Pancreas (tissue), 10 donors: Measurements from ENCODE around the gene ITGA8. TPM values are rescaled to one million over a fixed set of nuclear protein-coding genes. Genes with fewer than 3 reads are reported as not detected.
"Not testable (repeated sequence)": the region's sequence is repeated elsewhere in the genome, so short reads cannot be mapped to it uniquely, and the experiment has no call there.

Source experiments
- ATAC-seq, 4 donors: fragments of 200-7000 bp; cut with Tn5 transposase; one replicate each; pipeline versions ENCODE4 v1.8.0 to v1.9.1; 2020; ENCODE audit warnings: mild to moderate bottlenecking in 4 of 4, moderate library complexity in 4 of 4
- DNase-seq, 6 donors: peaks; one replicate each; pipeline ENCODE4 v3.0.0-alpha.2; 2020
- FAIRE-seq: peaks from 2 replicates; lab custom pipeline; 2012; peaks lifted over from hg19 to GRCh38; lab: Jason Lieb, UNC
- H3K27ac ChIP-seq, 4 donors: fragments of 200-600 bp; sonication (generic); 1 replicate in 3 of 4; 2 replicates in 1 of 4; pipeline versions ENCODE4 v1.5.0 to v1.8.0; 2020
- H3K27me3 ChIP-seq, 4 donors: fragments of 200-600 bp; one replicate each; pipeline ENCODE4 v1.8.0; 2021
- H3K36me3 ChIP-seq, 3 donors: fragments of 200-600 bp; sonication (generic) in 1 of 3; one replicate each; pipeline versions ENCODE4 v1.5.0 to v1.8.0; 2020 to 2021
- H3K4me1 ChIP-seq, 3 donors: fragments of 200-600 bp; one replicate each; pipeline ENCODE4 v1.8.0; 2021
- H3K4me3 ChIP-seq, 4 donors: fragments of 200-600 bp; sonication (generic) in 2 of 4; one replicate each; pipeline versions ENCODE4 v1.5.0 to v1.8.0; 2020 to 2021
- H3K9me3 ChIP-seq, 4 donors: fragments of 200-600 bp; one replicate each; pipeline ENCODE4 v1.8.0; 2021
- CTCF ChIP-seq, 4 donors: fragments of 200-600 bp; sonication (generic) in 3 of 4; IDR thresholded peaks; one replicate each; pipeline versions ENCODE4 v1.5.0 to v1.8.0; 2021; ENCODE audit warnings: antibody characterized with exemption in 4 of 4
- WGBS, 2 donors: extraction: QIAGEN DNeasy Blood & Tissue Kit; methylation state at CpG; one replicate each; pipeline ENCODE4 v1.1.7; 2013; 5-methylcytosine and 5-hydroxymethylcytosine counted together
- intact Hi-C, 3 donors: fragments of 100-400 bp; cut with DNase I; formaldehyde crosslinking; loops; one replicate each; pipeline versions ENCODE4 v1.11.1 to v1.14.2; 2022
- polyA plus RNA-seq, 2 donors: library from polyadenylated mRNA; stranded (reverse); fragments of 200-250 nt; gene quantifications; one replicate each; pipeline ENCODE4 v1.2.3, GENCODE V29; 2013
- total RNA-seq, 6 donors: library from RNA; stranded (reverse); fragmentation: NEBNext Ultra II Directional in 4 of 6; extraction: Animal tissue kit (Norgen Biotek cat#: 25700) in 4 of 6; gene quantifications; one replicate each; pipeline versions ENCODE4 v1.2.1 to v1.2.4, GENCODE V29; 2021 to 2023
- donor health status: healthy with polysubstance abuse.
- donor health status: DM: no; HTN: no; CAD: no; lungs with moderate emphysema.
- donor health status: DM: no; HTN: no; CAD: no.
- donor health status: control.
- donor health status: control.
- donor health status: Bipolar disorder and iron deficiency.
- donor health status: DM: yes; HTN: yes; CAD: no.
- donor health status: DM: no; HTN: no; CAD: no.
- donor health status: DM: no; HTN: no; CAD: no.
- donor health status: DM: yes; HTN: yes; CAD: no.

Gene ITGA8
- total and polyA plus RNA-seq, 8 donors = 0.12 to 1.1 (median 0.52) TPM

GRCh38 chr10:15543994-15544393 lies 175.7 kb downstream of the ITGA8 start:
- no peak for TF ChIP-seq CTCF (IDR thresholded peaks at IDR 0.05)
- no peak overlapping the region for H3K4me3 ChIP-seq
- H3K27me3 ChIP-seq = no peaks in the 10 kb centered on the region
- WGBS, 2 donors = 88 to 95% methylated on average over 1 of the region's 1 CpG
- H3K27ac ChIP-seq = no peak overlapping the region
- H3K36me3 ChIP-seq = no peaks in the 10 kb centered on the region
- no peaks in the 10 kb centered on the region for H3K9me3 ChIP-seq
- FAIRE-seq = no peak
- DNase-seq = no peak
- ATAC-seq = no peak
- H3K4me1 ChIP-seq = no peaks in the 10 kb centered on the region
- intact Hi-C loops = no loop called here

- Histone ChIP-seq H3K36me3 (no peaks in the 10 kb centered on the region), H3K4me1 (no peaks in the 10 kb centered on the region), H3K9me3 (no peaks in the 10 kb centered on the region), H3K27ac (no peak overlapping the region), H3K27me3 (no peaks in the 10 kb centered on the region), H3K4me3 (no peak overlapping the region)
- TF ChIP-seq CTCF (IDR thresholded peaks at IDR 0.05) = no peak
- DNase-seq (no peak), ATAC-seq (no peak), FAIRE-seq (no peak)
- WGBS, 2 donors = 81% methylated on average over 3 of the region's 3 CpGs
- intact Hi-C loops = no loop called here
These were observed 176.9 kb downstream of the ITGA8 start for GRCh38 chr10:15542817-15543216.

GRCh38 chr10:15541376-15541775 lies 178.3 kb downstream of the ITGA8 start:
- DNase-seq = no peak
- intact Hi-C loops = no loop called here

GRCh38 chr10:15540727-15541126 lies 179.0 kb downstream of the ITGA8 start:
- ATAC-seq = no peak
- Histone ChIP-seq H3K9me3 (no peaks in the 10 kb centered on the region), H3K4me1 (no peaks in the 10 kb centered on the region), H3K36me3 (no peaks in the 10 kb centered on the region), H3K27me3 (no peaks in the 10 kb centered on the region), H3K4me3 (no peak overlapping the region), H3K27ac (no peak overlapping the region)
- no peak for DNase-seq
- no peak for FAIRE-seq
- WGBS, 2 donors = 41 to 53% methylated on average over 2 of the region's 2 CpGs
- intact Hi-C loops = no loop called here
- no peak for TF ChIP-seq CTCF (IDR thresholded peaks at IDR 0.05)

More at GRCh38 chr10:15541376-15541775, 178.3 kb downstream of the ITGA8 start:
- no peak for TF ChIP-seq CTCF (IDR thresholded peaks at IDR 0.05)
- 50 to 62% methylated on average over 1 of the region's 1 CpG for WGBS, 2 donors
- H3K9me3 ChIP-seq = no peaks in the 10 kb centered on the region
- H3K4me1 ChIP-seq = no peaks in the 10 kb centered on the region
- no peak overlapping the region for H3K4me3 ChIP-seq
- FAIRE-seq = no peak
- H3K36me3 ChIP-seq = no peaks in the 10 kb centered on the region
- ATAC-seq = no peak
- no peaks in the 10 kb centered on the region for H3K27me3 ChIP-seq
- no peak overlapping the region for H3K27ac ChIP-seq

DNA sequence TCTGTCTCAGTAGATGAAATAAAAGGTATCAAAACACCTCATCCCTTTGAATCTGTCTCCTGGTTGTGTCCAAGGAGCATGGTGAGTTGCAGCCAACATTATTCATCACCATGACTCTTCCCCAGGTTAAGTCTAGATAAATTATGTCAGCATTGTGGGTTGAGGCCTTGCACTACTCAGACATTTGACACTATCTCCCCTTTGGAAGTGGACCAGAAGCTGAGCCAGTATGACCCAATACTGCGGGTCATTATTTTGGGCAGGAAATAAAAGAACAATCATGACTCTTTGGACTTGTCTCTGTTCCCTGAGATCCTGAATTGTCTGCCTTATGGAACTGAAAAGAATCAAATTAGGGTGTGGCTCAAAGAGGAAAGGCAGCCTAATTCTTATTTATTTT lies 180.5 kb downstream of the ITGA8 start:
- H3K4me3 ChIP-seq = no peak overlapping the region
- H3K36me3 ChIP-seq = no peaks in the 10 kb centered on the region
- FAIRE-seq (no peak), DNase-seq (no peak), ATAC-seq (no peak)
- H3K9me3 ChIP-seq = no peaks in the 10 kb centered on the region
- intact Hi-C loops = no loop called here
- 63 to 68% methylated on average over 1 of the region's 1 CpG for WGBS, 2 donors
- H3K27me3 ChIP-seq = no peaks in the 10 kb centered on the region
- H3K27ac ChIP-seq = no peak overlapping the region
- TF ChIP-seq CTCF (IDR thresholded peaks at IDR 0.05) = no peak
- H3K4me1 ChIP-seq = no peaks in the 10 kb centered on the region

- FAIRE-seq = not testable (repeated sequence)
These were observed 184.7 kb downstream of the ITGA8 start for GRCh38 chr10:15534928-15535538.

More at GRCh38 chr10:15534928-15535538, 184.7 kb downstream of the ITGA8 start:
- H3K4me1 ChIP-seq, H3K4me3 ChIP-seq, H3K9me3 ChIP-seq, H3K36me3 ChIP-seq, ATAC-seq, intact Hi-C loops, H3K27ac ChIP-seq, H3K27me3 ChIP-seq: not testable (repeated sequence)
- DNase-seq = peak in 1 of 6 donors; percentile 46
- 87 to 90% methylated on average over 24 to 30 of the region's 31 CpGs for WGBS, 2 donors
